ENCODE results near the gene TRMT1.
"Not testable (repeated sequence)": the region's sequence is repeated elsewhere in the genome, so short reads cannot be mapped to it uniquely, and the experiment has no call there.

GRCh38 chr19:13166151-13166550 lies 49.6 kb upstream of the TRMT1 start:
- TF ChIP-seq CTCF, POLR2A, EP300 (IDR thresholded peaks at IDR 0.05): not testable (repeated sequence)

All from gastroesophageal sphincter (tissue), 3 donors.